NT2/D1 (cell line): Measurements from ENCODE around the gene GGA2.

ENCODE experiments used
- SUZ12 ChIP-seq: IDR thresholded peaks from 2 replicates; pipeline ENCODE4 v1.6.1; 2011; ENCODE audit not compliant: insufficient read length, insufficient read depth; ENCODE audit errors: extremely low read depth
- YY1 ChIP-seq: IDR thresholded peaks from 2 replicates; pipeline ENCODE4 v1.6.1; 2011; ENCODE audit not compliant: insufficient read length, insufficient read depth
- ZNF274 ChIP-seq: IDR thresholded peaks from 2 replicates; pipeline ENCODE4 v1.6.1; 2011; ENCODE audit warnings: mild to moderate bottlenecking, low read depth, low read length

GRCh38 chr16:23552161-23552560 lies 41.9 kb upstream of the GGA2 start:
- TF ChIP-seq ZNF274 = no peak
- no peak for TF ChIP-seq YY1
- TF ChIP-seq SUZ12 = no peak
